Mesendoderm (in vitro differentiated cells): Measurements from ENCODE around the gene LBHD1.

Source experiments
- DNase-seq: peaks from one replicate; pipeline ENCODE4 v3.0.0; 2013
- H2AK5ac ChIP-seq: 2 replicates; pipeline ENCODE4 v1.6.1; 2013; ENCODE audit warnings: low read length, inconsistent platforms
- H2BK120ac ChIP-seq: 2 replicates; pipeline ENCODE4 v1.6.1; 2013; ENCODE audit warnings: low read depth, mild to moderate bottlenecking, low read length, moderate library complexity, mixed read lengths
- H2BK15ac ChIP-seq: replicated peaks from 2 replicates; pipeline ENCODE4 v1.6.1; 2013; ENCODE audit warnings: low read depth, mild to moderate bottlenecking, moderate library complexity
- H2BK5ac ChIP-seq: 2 replicates; pipeline ENCODE4 v1.6.1; 2013; ENCODE audit warnings: low read length, inconsistent platforms
- H3K18ac ChIP-seq: 2 replicates; pipeline ENCODE4 v1.6.1; 2013; ENCODE audit warnings: mild to moderate bottlenecking, low read length, mixed read lengths
- H3K23ac ChIP-seq: one replicate; pipeline ENCODE4 v1.6.1; 2013; ENCODE audit warnings: low read length
- H3K27ac ChIP-seq: 2 replicates; pipeline ENCODE4 v1.5.1; 2013; ENCODE audit warnings: low read depth, mild to moderate bottlenecking, inconsistent platforms, low read length, moderate library complexity
- H3K27me3 ChIP-seq: 2 replicates; pipeline ENCODE4 v1.6.1; 2013; ENCODE audit warnings: low read length, control low read depth, mild to moderate bottlenecking, inconsistent platforms; ENCODE audit not compliant: insufficient read depth, poor library complexity
- H3K36me3 ChIP-seq: 2 replicates; pipeline ENCODE4 v1.6.1; 2013; ENCODE audit warnings: low read length, inconsistent platforms; ENCODE audit not compliant: control insufficient read depth, insufficient read depth
- H3K4ac ChIP-seq: one replicate; pipeline ENCODE4 v1.6.1; 2013; ENCODE audit warnings: low read depth, mild to moderate bottlenecking, low read length, moderate library complexity
- H3K4me1 ChIP-seq: 2 replicates; pipeline ENCODE4 v1.6.1; 2013; ENCODE audit warnings: low read depth, low read length, inconsistent platforms; ENCODE audit not compliant: control insufficient read depth
- H3K4me2 ChIP-seq: 2 replicates; pipeline ENCODE4 v1.6.1; 2013; ENCODE audit warnings: low read length
- H3K4me3 ChIP-seq: 2 replicates; pipeline ENCODE4 v1.5.1; 2013; ENCODE audit warnings: mild to moderate bottlenecking, low read length
- H3K56ac ChIP-seq: one replicate; pipeline ENCODE4 v1.6.1; 2013; ENCODE audit warnings: low read length
- H3K79me1 ChIP-seq: 2 replicates; pipeline ENCODE4 v1.6.1; 2013; ENCODE audit warnings: low read length, inconsistent platforms
- H3K79me2 ChIP-seq: 2 replicates; pipeline ENCODE4 v1.6.1; 2013; ENCODE audit warnings: mild to moderate bottlenecking, low read length; ENCODE audit not compliant: control insufficient read depth, insufficient read depth
- H3K9ac ChIP-seq: 2 replicates; pipeline ENCODE4 v1.6.1; 2013; ENCODE audit warnings: low read length, inconsistent platforms
- H4K5ac ChIP-seq: one replicate; pipeline ENCODE4 v1.6.1; 2013; ENCODE audit warnings: low read length
- H4K8ac ChIP-seq: one replicate; pipeline ENCODE4 v1.6.1; 2013; ENCODE audit warnings: low read depth, mild to moderate bottlenecking, control low read depth, low read length, moderate library complexity
- WGBS: extraction: QIAGEN DNeasy Blood & Tissue Kit; methylation state at CpG from one replicate; pipeline ENCODE4 v1.1.7; 2013; ENCODE audit warnings: low lambda C conversion rate, missing lambda C conversion rate; ENCODE audit not compliant: insufficient coverage; ENCODE audit errors: extremely low coverage; 5-methylcytosine and 5-hydroxymethylcytosine counted together

Gene LBHD1

DNA sequence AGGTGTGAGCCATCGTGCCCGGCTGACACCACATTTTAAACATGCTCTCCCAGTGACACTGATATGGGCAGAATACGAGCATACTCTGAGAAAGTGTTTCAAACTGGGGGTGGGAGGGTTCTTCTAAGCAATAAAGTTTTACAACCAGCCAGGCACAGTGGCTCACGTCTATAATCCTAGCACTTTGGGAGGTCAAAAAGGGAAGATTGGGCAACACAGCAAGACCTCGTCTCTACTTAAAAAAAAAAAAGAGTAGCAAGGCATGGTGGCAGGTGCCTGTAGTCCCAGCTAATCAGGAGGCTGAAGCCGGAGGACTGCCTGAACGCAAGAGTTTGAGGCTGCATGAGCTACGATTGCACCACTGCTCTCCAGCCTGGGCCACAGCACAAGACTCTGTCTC is 27.8 kb downstream of the LBHD1 start:
- Histone ChIP-seq H4K8ac (no peak overlapping the region), H3K36me3 (peaks cover 6% of the 10 kb centered on the region), H3K56ac (no peak overlapping the region)

DNA sequence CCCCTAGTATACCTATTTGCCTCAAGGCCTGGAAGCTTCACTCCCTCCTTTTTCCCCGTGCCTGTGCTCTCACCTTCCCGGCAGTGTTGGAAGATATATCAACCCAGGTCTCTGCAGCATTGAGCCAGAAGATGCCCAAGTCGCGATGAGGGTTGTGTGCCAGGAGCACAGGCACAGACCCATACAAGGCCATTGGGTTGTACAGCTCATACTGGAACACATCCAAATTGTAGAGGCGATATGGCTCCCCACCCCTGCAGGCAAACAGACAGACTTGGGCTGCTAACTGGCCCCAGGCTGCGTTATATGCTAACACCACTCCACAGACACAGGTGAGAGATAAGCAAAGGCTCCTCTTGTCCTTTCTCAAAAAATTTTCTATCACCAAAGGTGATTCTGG is 39.6 kb downstream of the LBHD1 start:
- no peak overlapping the region for H2BK15ac ChIP-seq

More for the DNA sequence above, 27.8 kb downstream of the LBHD1 start:
- Histone ChIP-seq H3K79me1 (peaks cover 18% of the 10 kb centered on the region), H3K27me3 (no peaks in the 10 kb centered on the region), H3K4me3 (no peak overlapping the region), H3K4me1 (no peaks in the 10 kb centered on the region), H3K9ac (no peak overlapping the region), H3K27ac (no peak overlapping the region), H2AK5ac (no peak overlapping the region), H2BK120ac (no peak overlapping the region), H3K4me2 (no peak overlapping the region), H3K18ac (no peak overlapping the region), H3K4ac (no peak overlapping the region), H3K79me2 (peaks cover 26% of the 10 kb centered on the region), H2BK15ac (no peak overlapping the region), H2BK5ac (no peak overlapping the region), H4K5ac (no peak overlapping the region), H3K23ac (no peak overlapping the region)
- WGBS = no CpG with 5 or more reads among the region's 8 CpGs
- no peak for DNase-seq

DNA sequence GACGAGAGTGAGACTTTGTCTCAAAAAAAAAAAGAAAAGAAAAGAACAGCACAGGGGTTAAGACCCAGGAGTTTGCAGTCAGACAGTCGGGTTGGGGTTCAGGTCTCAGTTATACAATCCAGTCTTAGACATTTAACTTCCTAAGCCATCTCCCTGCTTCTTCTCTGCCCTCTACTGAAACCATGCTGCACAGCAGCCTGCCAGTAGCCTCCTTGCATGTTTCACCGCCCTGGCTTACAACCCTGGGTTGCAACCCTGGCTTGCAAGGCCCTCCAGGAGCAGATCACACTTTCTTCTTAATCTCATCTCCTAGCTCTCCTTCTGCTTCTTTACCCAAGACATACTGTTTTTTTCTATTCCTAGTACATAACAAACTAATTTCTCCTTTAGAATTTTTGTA is 44.4 kb downstream of the LBHD1 start:
- no peaks in the 10 kb centered on the region for H3K79me1 ChIP-seq
- H3K27me3 ChIP-seq = no peaks in the 10 kb centered on the region
- H3K27ac ChIP-seq = no peak overlapping the region
- no peak overlapping the region for H3K4ac ChIP-seq
- no peak overlapping the region for H4K5ac ChIP-seq
- no peak overlapping the region for H3K4me2 ChIP-seq
- no peak overlapping the region for H3K23ac ChIP-seq
- no peak overlapping the region for H2AK5ac ChIP-seq
- H3K56ac ChIP-seq = no peak overlapping the region
- no peaks in the 10 kb centered on the region for H3K4me1 ChIP-seq
- H3K18ac ChIP-seq = no peak overlapping the region
- no CpG with 5 or more reads among the region's 3 CpGs for WGBS
- H3K79me2 ChIP-seq = no peaks in the 10 kb centered on the region
- no peak for DNase-seq
- H3K36me3 ChIP-seq = peaks cover 34% of the 10 kb centered on the region
- H2BK120ac ChIP-seq = no peak overlapping the region
- no peak overlapping the region for H4K8ac ChIP-seq
- no peak overlapping the region for H3K9ac ChIP-seq
- H2BK5ac ChIP-seq = no peak overlapping the region
- no peak overlapping the region for H2BK15ac ChIP-seq
- H3K4me3 ChIP-seq = no peak overlapping the region

More for the DNA sequence above, 39.6 kb downstream of the LBHD1 start:
- Histone ChIP-seq H3K18ac (no peak overlapping the region), H4K5ac (no peak overlapping the region), H3K4me3 (no peak overlapping the region), H2AK5ac (no peak overlapping the region), H3K4me1 (no peaks in the 10 kb centered on the region), H3K23ac (no peak overlapping the region), H2BK5ac (no peak overlapping the region), H3K36me3 (peaks cover 36% of the 10 kb centered on the region), H3K56ac (no peak overlapping the region), H3K79me1 (no peaks in the 10 kb centered on the region), H2BK120ac (no peak overlapping the region), H3K4me2 (no peak overlapping the region), H3K4ac (no peak overlapping the region), H3K27me3 (no peaks in the 10 kb centered on the region), H3K79me2 (no peaks in the 10 kb centered on the region), H3K27ac (no peak overlapping the region), H4K8ac (no peak overlapping the region), H3K9ac (no peak overlapping the region)
- no peak for DNase-seq
- no CpG with 5 or more reads among the region's 6 CpGs for WGBS

DNA sequence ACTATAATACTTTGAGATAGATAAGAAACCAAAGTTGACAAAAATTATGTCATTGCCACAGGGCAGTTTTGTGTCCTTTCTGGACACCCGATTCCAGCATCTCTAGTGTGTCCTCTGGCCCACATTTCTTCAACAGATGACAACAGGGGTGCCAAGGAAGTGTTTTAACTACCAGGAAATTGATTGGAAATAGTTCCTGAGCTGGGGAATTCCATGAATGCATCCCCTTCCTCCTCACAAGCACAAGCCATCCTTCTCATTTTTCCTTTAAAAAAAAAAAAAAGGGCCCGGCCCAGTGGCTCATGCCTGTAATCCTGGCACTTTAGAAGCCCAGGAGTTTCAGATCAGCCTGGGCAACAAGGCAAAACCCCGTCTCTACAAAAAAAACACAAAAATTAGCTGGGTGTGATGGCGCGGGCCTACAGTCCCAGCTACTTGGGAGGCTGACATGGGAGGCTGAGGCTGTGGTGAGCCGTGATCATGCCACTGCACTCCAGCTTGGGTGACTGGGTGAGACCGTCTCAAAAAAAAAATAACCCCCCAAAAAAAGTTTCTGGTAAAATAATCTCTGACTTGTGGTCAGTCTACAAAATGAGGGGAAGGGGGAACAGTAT is 49.5 kb downstream of the LBHD1 start:
- no peak overlapping the region for H2BK15ac ChIP-seq
- H3K79me2 ChIP-seq = no peaks in the 10 kb centered on the region
- peaks cover 2% of the 10 kb centered on the region for H3K4me1 ChIP-seq
- no peak overlapping the region for H4K8ac ChIP-seq
- peak overlapping the region; percentile 61 for H3K56ac ChIP-seq
- H2AK5ac ChIP-seq = no peak overlapping the region
- H2BK120ac ChIP-seq = no peak overlapping the region
- H3K23ac ChIP-seq = no peak overlapping the region
- H3K4me3 ChIP-seq = no peak overlapping the region
- no peak overlapping the region for H2BK5ac ChIP-seq
- H3K4me2 ChIP-seq = peak overlapping the region; percentile 45
- no peak overlapping the region for H3K4ac ChIP-seq
- H3K79me1 ChIP-seq = no peaks in the 10 kb centered on the region
- peak overlapping the region; percentile 47 for H3K9ac ChIP-seq
- WGBS = no CpG with 5 or more reads among the region's 7 CpGs
- peak; percentile 83 for DNase-seq
- H3K27ac ChIP-seq = peak overlapping the region; percentile 64
- no peak overlapping the region for H3K18ac ChIP-seq
- no peaks in the 10 kb centered on the region for H3K27me3 ChIP-seq
- H4K5ac ChIP-seq = no peak overlapping the region
- peaks cover 15% of the 10 kb centered on the region for H3K36me3 ChIP-seq

DNA sequence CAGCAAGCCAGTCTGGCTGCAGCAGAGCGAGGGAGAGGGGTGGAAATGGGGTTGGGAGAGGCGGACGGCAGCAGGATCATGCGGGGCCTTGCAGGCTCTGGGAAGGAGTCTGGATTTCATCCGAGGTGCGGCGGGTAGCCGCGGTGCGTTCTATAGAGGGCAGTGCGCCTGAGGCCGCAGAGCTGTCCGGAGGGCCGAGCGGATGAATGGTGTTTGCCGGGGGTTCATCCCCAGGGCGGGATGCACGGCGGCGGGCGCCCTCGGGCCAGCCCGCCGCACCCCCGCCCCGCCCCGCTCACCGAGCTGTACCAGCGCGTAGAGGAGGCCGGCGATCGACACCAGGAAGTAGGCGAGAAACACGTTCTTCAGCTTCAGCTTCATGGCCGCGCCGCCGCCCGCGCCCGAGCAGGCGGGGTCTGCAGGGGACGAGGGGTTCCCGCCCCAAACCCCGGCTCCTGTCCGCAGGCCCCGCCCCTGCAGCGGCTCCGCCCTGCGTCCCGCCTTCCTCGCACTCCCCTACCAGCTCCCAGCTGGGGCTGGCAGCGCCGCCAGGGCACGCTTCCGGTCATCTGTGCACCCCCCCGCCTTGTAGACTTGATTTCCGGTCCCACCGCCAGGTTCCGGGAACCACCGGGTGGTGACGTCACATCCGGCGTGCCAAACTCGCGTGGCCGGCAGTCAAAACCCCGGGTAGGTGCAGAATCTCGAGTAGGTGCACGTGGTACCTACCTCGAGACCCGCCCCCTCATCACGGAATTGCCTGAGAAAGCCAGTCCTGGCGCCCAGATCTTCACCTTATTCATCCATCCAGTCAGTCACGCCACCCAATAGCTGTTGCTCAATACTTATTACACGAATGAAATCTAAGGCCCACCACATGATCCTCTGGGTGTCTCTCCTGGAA is 50.2 kb downstream of the LBHD1 start, which contains the start of gene B3GAT3:
Gene B3GAT3, minus strand, starts transcription at position 420 of the 904 bp plus-strand sequence. Its CDS starts 39 bp downstream, at position 381.
- peak within 1 kb of the TSS; percentile 14 for H4K8ac ChIP-seq
- H3K18ac ChIP-seq = peak within 1 kb of the TSS; percentile 86
- no peaks in the 10 kb centered on the region for H3K79me1 ChIP-seq
- H3K79me2 ChIP-seq = no peaks in the 10 kb centered on the region
- H3K27me3 ChIP-seq = no peaks in the 10 kb centered on the region
- peak within 1 kb of the TSS; percentile 7 for H2AK5ac ChIP-seq
- H3K4me3 ChIP-seq = peak within 1 kb of the TSS; percentile 94
- H2BK15ac ChIP-seq = no peak within 1 kb of the TSS
- H4K5ac ChIP-seq = no peak within 1 kb of the TSS
- H3K36me3 ChIP-seq = peaks cover 15% of the 10 kb centered on the region
- DNase-seq = peak; percentile 99
- peaks cover 2% of the 10 kb centered on the region for H3K4me1 ChIP-seq
- H3K9ac ChIP-seq = peak within 1 kb of the TSS; percentile 98
- no peak within 1 kb of the TSS for H3K23ac ChIP-seq
- H3K4me2 ChIP-seq = peak within 1 kb of the TSS; percentile 53
- WGBS = no CpG with 5 or more reads among the region's 77 CpGs
- peak within 1 kb of the TSS; percentile 29 for H2BK120ac ChIP-seq
- peak within 1 kb of the TSS; percentile 56 for H2BK5ac ChIP-seq
- peak within 1 kb of the TSS; percentile 85 for H3K27ac ChIP-seq
- peak within 1 kb of the TSS; percentile 96 for H3K56ac ChIP-seq
- H3K4ac ChIP-seq = peak within 1 kb of the TSS; percentile 77
